Smooth muscle cell (in vitro differentiated cells): Measurements from ENCODE around the gene MYOM1. TPM values are rescaled to one million over a fixed set of nuclear protein-coding genes. Genes with fewer than 3 reads are reported as not detected.

Source experiments
- DNase-seq: peaks from one replicate; lab custom pipeline; 2025; ENCODE audit not compliant: unreplicated experiment; lab: John Stamatoyannopoulos, UW
- H2AFZ ChIP-seq: fragments of 200-600 bp; sonication (generic); 2 replicates; pipeline ENCODE4 v1.6.0; 2016; ENCODE audit warnings: antibody characterized with exemption, low read depth, mild to moderate bottlenecking
- H3F3A ChIP-seq: fragments of 200-600 bp; sonication (generic); 2 replicates; pipeline ENCODE4 v1.6.0; 2017; ENCODE audit warnings: antibody characterized with exemption, low read depth
- H3K27ac ChIP-seq: fragments of 200-600 bp; sonication (generic); 2 replicates; pipeline ENCODE4 v1.5.1; 2016; ENCODE audit warnings: low read depth, mild to moderate bottlenecking
- H3K27me3 ChIP-seq: fragments of 200-600 bp; sonication (generic); 2 replicates; pipeline ENCODE4 v1.6.1; 2016; ENCODE audit warnings: low read depth, mild to moderate bottlenecking
- H3K36me3 ChIP-seq: fragments of 200-600 bp; sonication (generic); 2 replicates; pipeline ENCODE4 v1.5.1; 2016; ENCODE audit warnings: low read depth
- H3K4me1 ChIP-seq: fragments of 200-600 bp; sonication (generic); 2 replicates; pipeline ENCODE4 v1.5.1; 2016; ENCODE audit warnings: low read depth
- H3K4me2 ChIP-seq: fragments of 200-600 bp; sonication (generic); 2 replicates; pipeline ENCODE4 v1.6.0; 2016; ENCODE audit warnings: mild to moderate bottlenecking
- H3K4me3 ChIP-seq: fragments of 200-600 bp; sonication (generic); 2 replicates; pipeline ENCODE4 v1.5.1; 2016; ENCODE audit warnings: mild to moderate bottlenecking
- H3K79me2 ChIP-seq: fragments of 200-600 bp; sonication (generic); 2 replicates; pipeline ENCODE4 v1.6.0; 2016; ENCODE audit warnings: low read depth, mild to moderate bottlenecking
- H3K9ac ChIP-seq: fragments of 200-600 bp; sonication (generic); 2 replicates; pipeline ENCODE4 v1.6.0; 2016; ENCODE audit warnings: low read depth
- H3K9me3 ChIP-seq: fragments of 200-600 bp; sonication (generic); replicated peaks from 2 replicates; pipeline ENCODE4 v1.5.1; 2016; ENCODE audit warnings: low read depth
- H4K20me1 ChIP-seq: fragments of 200-600 bp; sonication (generic); 2 replicates; pipeline ENCODE4 v1.6.0; 2016; ENCODE audit warnings: low read depth
- WGBS: methylation state at CpG from one replicate; pipeline ENCODE4 v1.1.7; 2016; ENCODE audit warnings: low lambda C conversion rate; 5-methylcytosine and 5-hydroxymethylcytosine counted together
- polyA plus RNA-seq: library from polyadenylated mRNA; unstranded; fragments of >200 nt; fragmentation: Nextera tagmentation; extraction: Ambion mirVana; gene quantifications from 2 replicates; pipeline ENCODE4 v1.2.1, GENCODE V29; 2016
- total RNA-seq: library from RNA; depleted of rRNA; stranded (reverse); fragments of >200 nt; gene quantifications from 2 replicates; pipeline ENCODE4 v1.2.3, GENCODE V29; 2014
- TF ChIP-seq, protein P1 (sequence below): fragments of 200-600 bp; sonication (generic); IDR thresholded peaks from 2 replicates; pipeline ENCODE4 v1.5.1; 2017; ENCODE audit warnings: borderline replicate concordance, mild to moderate bottlenecking, antibody characterized with exemption; ENCODE audit not compliant: insufficient read depth, poor library complexity, severe bottlenecking

Gene MYOM1
- total and polyA plus RNA-seq, 2 experiments from 2014 or later = 0.40 to 0.87 TPM

DNA sequence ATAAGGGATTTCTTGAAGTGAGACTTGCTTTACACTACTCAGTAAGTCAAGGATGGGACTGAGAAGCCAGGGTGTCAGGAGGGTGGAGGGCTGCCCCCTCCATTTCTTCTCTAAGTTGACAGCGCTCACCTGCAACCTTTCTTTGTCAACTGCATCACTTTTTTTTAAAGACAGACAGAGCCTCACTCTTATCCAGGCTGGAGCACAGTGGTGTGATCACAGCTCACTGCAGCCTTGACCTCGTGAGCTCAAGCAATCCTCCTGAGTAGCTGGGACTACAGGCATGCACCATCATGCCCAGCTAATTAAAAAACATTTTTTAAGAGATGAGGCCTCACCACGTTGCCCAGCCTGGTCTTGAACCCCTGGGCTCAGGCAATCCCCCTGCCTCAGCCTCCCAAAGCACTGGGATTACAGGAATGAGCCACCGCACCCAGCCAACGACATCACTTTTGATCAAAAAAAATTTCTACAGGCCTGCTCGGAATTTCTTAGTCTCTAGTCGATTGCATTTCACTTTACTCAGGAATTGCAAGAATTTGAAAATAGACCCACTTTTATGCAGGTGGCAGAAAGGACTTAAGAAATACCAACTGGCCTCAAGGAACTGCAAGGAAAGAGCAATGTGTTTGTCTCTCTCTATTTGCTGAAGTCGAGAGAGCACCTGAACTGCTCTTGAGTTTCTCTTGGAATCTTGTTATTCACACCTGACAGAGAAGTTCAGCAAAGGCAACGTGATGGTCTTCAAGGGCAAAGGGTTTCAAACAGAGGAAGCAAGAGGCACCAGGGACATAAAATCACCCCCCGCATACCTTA is 101.4 kb downstream of the MYOM1 start:
- no peak overlapping the region for H3K9ac ChIP-seq
- H3K9me3 ChIP-seq = no peaks in the 10 kb centered on the region
- TF ChIP-seq, protein P1, sequence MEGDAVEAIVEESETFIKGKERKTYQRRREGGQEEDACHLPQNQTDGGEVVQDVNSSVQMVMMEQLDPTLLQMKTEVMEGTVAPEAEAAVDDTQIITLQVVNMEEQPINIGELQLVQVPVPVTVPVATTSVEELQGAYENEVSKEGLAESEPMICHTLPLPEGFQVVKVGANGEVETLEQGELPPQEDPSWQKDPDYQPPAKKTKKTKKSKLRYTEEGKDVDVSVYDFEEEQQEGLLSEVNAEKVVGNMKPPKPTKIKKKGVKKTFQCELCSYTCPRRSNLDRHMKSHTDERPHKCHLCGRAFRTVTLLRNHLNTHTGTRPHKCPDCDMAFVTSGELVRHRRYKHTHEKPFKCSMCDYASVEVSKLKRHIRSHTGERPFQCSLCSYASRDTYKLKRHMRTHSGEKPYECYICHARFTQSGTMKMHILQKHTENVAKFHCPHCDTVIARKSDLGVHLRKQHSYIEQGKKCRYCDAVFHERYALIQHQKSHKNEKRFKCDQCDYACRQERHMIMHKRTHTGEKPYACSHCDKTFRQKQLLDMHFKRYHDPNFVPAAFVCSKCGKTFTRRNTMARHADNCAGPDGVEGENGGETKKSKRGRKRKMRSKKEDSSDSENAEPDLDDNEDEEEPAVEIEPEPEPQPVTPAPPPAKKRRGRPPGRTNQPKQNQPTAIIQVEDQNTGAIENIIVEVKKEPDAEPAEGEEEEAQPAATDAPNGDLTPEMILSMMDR = no peak
- H2AFZ ChIP-seq = no peak overlapping the region
- H3K4me3 ChIP-seq = no peak overlapping the region
- no peaks in the 10 kb centered on the region for H4K20me1 ChIP-seq
- no peaks in the 10 kb centered on the region for H3K27me3 ChIP-seq
- no peak for DNase-seq
- H3K4me1 ChIP-seq = no peaks in the 10 kb centered on the region
- H3K4me2 ChIP-seq = no peak overlapping the region
- H3K79me2 ChIP-seq = no peaks in the 10 kb centered on the region
- H3K36me3 ChIP-seq = no peaks in the 10 kb centered on the region
- 72% methylated on average over 10 of the region's 10 CpGs for WGBS
- H3F3A ChIP-seq = no peaks in the 10 kb centered on the region
- H3K27ac ChIP-seq = no peak overlapping the region

DNA sequence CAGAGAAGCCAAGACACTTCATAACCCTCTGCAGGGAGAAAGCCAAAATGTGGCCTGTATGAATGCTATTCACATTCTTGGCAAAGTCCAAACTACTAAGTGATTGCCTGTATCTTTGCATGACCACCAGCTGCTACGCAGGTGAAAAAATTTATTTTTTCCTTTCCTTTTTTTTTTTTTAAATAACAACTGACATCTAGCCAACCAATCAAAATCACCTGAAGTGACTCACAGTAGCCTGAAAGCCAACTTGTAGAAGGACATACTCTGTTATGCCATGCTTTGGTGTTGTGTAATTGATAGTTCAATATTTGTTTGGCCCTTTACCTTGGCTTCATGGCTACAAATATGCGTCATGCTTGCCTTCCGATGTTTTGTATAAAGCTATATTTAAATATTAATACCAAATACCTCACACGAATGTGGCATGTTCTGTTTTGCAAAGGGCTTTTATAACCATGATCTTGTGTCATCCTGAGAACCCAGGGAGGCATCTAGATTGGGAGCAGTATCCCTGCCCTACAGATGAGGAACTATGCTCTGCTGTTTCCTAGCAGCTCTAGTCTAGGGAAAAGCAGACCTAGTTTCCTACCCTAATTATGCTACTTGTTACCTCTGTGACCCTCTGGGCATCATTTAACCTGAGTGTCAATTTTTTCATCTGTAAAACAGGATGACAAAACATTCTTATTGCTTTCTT is 102.1 kb downstream of the MYOM1 start:
- WGBS = 93% methylated on average over 4 of the region's 4 CpGs
- no peaks in the 10 kb centered on the region for H3F3A ChIP-seq
- H3K4me2 ChIP-seq = no peak overlapping the region
- H3K79me2 ChIP-seq = no peaks in the 10 kb centered on the region
- no peak overlapping the region for H3K9ac ChIP-seq
- no peak overlapping the region for H3K4me3 ChIP-seq
- no peaks in the 10 kb centered on the region for H4K20me1 ChIP-seq
- no peak for DNase-seq
- no peaks in the 10 kb centered on the region for H3K27me3 ChIP-seq
- no peaks in the 10 kb centered on the region for H3K4me1 ChIP-seq
- no peak overlapping the region for H2AFZ ChIP-seq
- H3K36me3 ChIP-seq = no peaks in the 10 kb centered on the region
- TF ChIP-seq, protein P1 = no peak
- no peak overlapping the region for H3K27ac ChIP-seq
- H3K9me3 ChIP-seq = no peaks in the 10 kb centered on the region

DNA sequence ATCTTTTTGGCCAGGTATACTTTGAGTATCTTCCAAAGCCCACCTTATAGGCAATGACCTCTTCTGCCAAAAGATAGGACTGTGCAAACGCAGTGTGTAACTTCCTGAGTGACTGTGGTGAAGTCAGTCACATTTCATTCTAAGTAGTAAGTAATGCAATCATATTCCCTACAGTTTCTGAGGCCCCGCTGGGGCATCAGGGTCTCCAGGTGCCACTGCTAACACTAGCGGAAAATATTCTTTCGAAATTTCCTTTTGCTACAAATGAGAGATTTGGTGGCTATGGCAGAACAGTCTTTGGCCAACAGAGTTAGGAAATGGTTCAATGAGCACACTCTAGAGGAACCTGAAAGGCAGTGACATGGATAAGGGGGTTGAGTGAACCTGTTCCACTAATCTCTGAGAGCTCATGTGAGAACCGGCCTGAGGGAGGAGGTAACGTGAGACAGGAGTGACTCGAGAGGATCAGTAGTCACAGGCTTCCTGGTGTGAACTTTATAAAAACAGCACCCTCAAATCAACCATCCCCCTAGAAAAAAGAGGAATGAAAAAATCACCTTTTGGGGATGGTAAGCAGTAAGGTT is 104.2 kb downstream of the MYOM1 start:
- Histone ChIP-seq H3K9me3 (no peaks in the 10 kb centered on the region), H3K4me1 (no peaks in the 10 kb centered on the region), H2AFZ (no peak overlapping the region), H3K36me3 (no peaks in the 10 kb centered on the region), H3F3A (no peaks in the 10 kb centered on the region), H3K27ac (no peak overlapping the region), H4K20me1 (no peaks in the 10 kb centered on the region), H3K27me3 (no peaks in the 10 kb centered on the region), H3K4me3 (no peak overlapping the region), H3K4me2 (no peak overlapping the region), H3K9ac (no peak overlapping the region), H3K79me2 (no peaks in the 10 kb centered on the region)
- TF ChIP-seq, protein P1 = no peak
- DNase-seq = no peak
- 88% methylated on average over 7 of the region's 7 CpGs for WGBS
